ENCODE measurements around the gene ACOX3.

ACOX3 gene

GRCh38 chr4:8368061-8368481, 72.5 kb downstream of the ACOX3 start:
- no peak overlapping the region for H3K4me3 ChIP-seq (ENCODE audit: low read depth, low read length)
- H3K9me3 ChIP-seq, result no peaks in the 10 kb centered on the region
- no peaks in the 10 kb centered on the region for H3K36me3 ChIP-seq
- no peak for TF ChIP-seq CTCF (IDR thresholded peaks at IDR 0.05; ENCODE audit: low read depth, low read length)
- no peaks in the 10 kb centered on the region for H3K27me3 ChIP-seq
- DNase-seq, result no peak
- H3K4me1 ChIP-seq, result peaks cover 7% of the 10 kb centered on the region; the same call in 1 of the 2 replicates

- Histone ChIP-seq H3K4me3 (ENCODE audit: low read depth, low read length) (no peak overlapping the region), H3K27me3 (no peaks in the 10 kb centered on the region), H3K36me3 (no peaks in the 10 kb centered on the region), H3K9me3 (no peaks in the 10 kb centered on the region), H3K4me1 (peaks cover 7% of the 10 kb centered on the region; the same call in 1 of the 2 replicates)
- TF ChIP-seq CTCF (IDR thresholded peaks at IDR 0.05; ENCODE audit: low read depth, low read length), result no peak
- DNase-seq, result no peak
Observed at GRCh38 chr4:8366601-8367000, 73.9 kb downstream of the ACOX3 start.

- peak; percentile 33 for DNase-seq
- H3K36me3 ChIP-seq, result no peaks in the 10 kb centered on the region
Observed at GRCh38 chr4:8365951-8366350, 74.6 kb downstream of the ACOX3 start.

GRCh38 chr4:8365353-8365752, 75.2 kb downstream of the ACOX3 start:
- H3K4me3 ChIP-seq (ENCODE audit: low read depth, low read length), result no peak overlapping the region
- peaks cover 7% of the 10 kb centered on the region; the same call in 1 of the 2 replicates for H3K4me1 ChIP-seq
- no peaks in the 10 kb centered on the region for H3K9me3 ChIP-seq
- no peak for DNase-seq
- no peak for TF ChIP-seq CTCF (IDR thresholded peaks at IDR 0.05; ENCODE audit: low read depth, low read length)
- no peaks in the 10 kb centered on the region for H3K36me3 ChIP-seq
- no peaks in the 10 kb centered on the region for H3K27me3 ChIP-seq

More at GRCh38 chr4:8365951-8366350, 74.6 kb downstream of the ACOX3 start:
- Histone ChIP-seq H3K9me3 (no peaks in the 10 kb centered on the region), H3K27me3 (no peaks in the 10 kb centered on the region), H3K4me1 (peaks cover 7% of the 10 kb centered on the region; the same call in 1 of the 2 replicates), H3K4me3 (ENCODE audit: low read depth, low read length) (no peak overlapping the region)
- no peak for TF ChIP-seq CTCF (IDR thresholded peaks at IDR 0.05; ENCODE audit: low read depth, low read length)

- no peak for TF ChIP-seq CTCF (IDR thresholded peaks at IDR 0.05; ENCODE audit: low read depth, low read length)
- no peak for DNase-seq
- H3K4me3 ChIP-seq (ENCODE audit: low read depth, low read length), result no peak overlapping the region
- no peaks in the 10 kb centered on the region for H3K9me3 ChIP-seq
- no peaks in the 10 kb centered on the region for H3K36me3 ChIP-seq
- H3K27me3 ChIP-seq, result no peaks in the 10 kb centered on the region
- H3K4me1 ChIP-seq, result peaks cover 7% of the 10 kb centered on the region; the same call in 1 of the 2 replicates
Observed at GRCh38 chr4:8364848-8365350, 75.6 kb downstream of the ACOX3 start.

- Histone ChIP-seq H3K4me1 (peaks cover 7% of the 10 kb centered on the region; the same call in 1 of the 2 replicates), H3K9me3 (no peaks in the 10 kb centered on the region), H3K27me3 (no peaks in the 10 kb centered on the region), H3K4me3 (ENCODE audit: low read depth, low read length) (no peak overlapping the region), H3K36me3 (no peaks in the 10 kb centered on the region)
- no peak for DNase-seq
- no peak for TF ChIP-seq CTCF (IDR thresholded peaks at IDR 0.05; ENCODE audit: low read depth, low read length)
Observed at GRCh38 chr4:8364141-8364540, 76.4 kb downstream of the ACOX3 start.

Measured in BE2C (cell line).